Upper lobe of right lung (tissue), 1 donor: ENCODE results near the gene SLC35E1. TPM values are rescaled to one million over a fixed set of nuclear protein-coding genes. Genes with fewer than 3 reads are reported as not detected.

Source experiments
- ATAC-seq: fragments of 200-7000 bp; cut with Tn5 transposase; one replicate; pipeline ENCODE4 v1.9.1; 2020; ENCODE audit warnings: mild to moderate bottlenecking, moderate library complexity
- DNase-seq: peaks from one replicate; pipeline ENCODE4 v3.0.0-alpha.2; 2020
- H3K27ac ChIP-seq: fragments of 200-600 bp; one replicate; pipeline ENCODE4 v1.8.0; 2022
- H3K27me3 ChIP-seq: fragments of 200-600 bp; one replicate; pipeline ENCODE4 v1.8.0; 2022; ENCODE audit warnings: mild to moderate bottlenecking
- H3K36me3 ChIP-seq: fragments of 200-600 bp; one replicate; pipeline ENCODE4 v1.8.0; 2022
- H3K4me1 ChIP-seq: fragments of 200-600 bp; one replicate; pipeline ENCODE4 v1.8.0; 2022
- H3K4me3 ChIP-seq: fragments of 200-600 bp; one replicate; pipeline ENCODE4 v1.8.0; 2022; ENCODE audit warnings: mild to moderate bottlenecking
- H3K9me3 ChIP-seq: fragments of 200-600 bp; one replicate; pipeline ENCODE4 v1.8.0; 2022
- CTCF ChIP-seq: fragments of 200-600 bp; IDR thresholded peaks from one replicate; pipeline ENCODE4 v1.8.0; 2022; ENCODE audit warnings: antibody characterized with exemption
- intact Hi-C: fragments of 100-400 bp; cut with DNase I; formaldehyde crosslinking; loops from one replicate; pipeline ENCODE4 v1.11.0; 2022
- total RNA-seq: library from RNA; stranded (reverse); fragmentation: NEBNext Ultra II Directional; extraction: Animal tissue kit (Norgen Biotek cat#: 25700); gene quantifications from one replicate; pipeline ENCODE4 v1.2.1, GENCODE V29; 2021
- donor health status: DM: no; HTN: yes; CAD: no; lungs with severe emphysema.

The SLC35E1 gene
- total RNA-seq, 1 donor from 2014 or later: 51.2 TPM

- no peak for TF ChIP-seq CTCF
- intact Hi-C loops: no loop called here
- H3K9me3 ChIP-seq: no peaks in the 10 kb centered on the region
- peak; percentile 60 for ATAC-seq
- H3K4me1 ChIP-seq: peaks cover 81% of the 10 kb centered on the region
- DNase-seq: no peak
- peak overlapping the region; percentile 25 for H3K4me3 ChIP-seq
- H3K36me3 ChIP-seq: no peaks in the 10 kb centered on the region
- no peaks in the 10 kb centered on the region for H3K27me3 ChIP-seq
- peak overlapping the region; percentile 47 for H3K27ac ChIP-seq
Measured at GRCh38 chr19:16587833-16588823, 15.9 kb upstream of the SLC35E1 start.

- no peaks in the 10 kb centered on the region for H3K36me3 ChIP-seq
- intact Hi-C loops: no loop called here
- peaks cover 84% of the 10 kb centered on the region for H3K4me1 ChIP-seq
- DNase-seq (no peak), ATAC-seq (no peak)
- peak overlapping the region; percentile 49 for H3K27ac ChIP-seq
- no peaks in the 10 kb centered on the region for H3K9me3 ChIP-seq
- H3K27me3 ChIP-seq: no peaks in the 10 kb centered on the region
- TF ChIP-seq CTCF: no peak
- H3K4me3 ChIP-seq: peak overlapping the region; percentile 25
Measured at GRCh38 chr19:16586991-16587832, 15.0 kb upstream of the SLC35E1 start.

GRCh38 chr19:16586477-16586871 lies 14.3 kb upstream of the SLC35E1 start:
- H3K27ac ChIP-seq: peak overlapping the region; percentile 49
- peaks cover 91% of the 10 kb centered on the region for H3K4me1 ChIP-seq

GRCh38 chr19:16585808-16586476 lies 13.7 kb upstream of the SLC35E1 start:
- Histone ChIP-seq H3K4me1 (peaks cover 91% of the 10 kb centered on the region), H3K27me3 (no peaks in the 10 kb centered on the region), H3K4me3 (no peak overlapping the region), H3K36me3 (no peaks in the 10 kb centered on the region), H3K9me3 (no peaks in the 10 kb centered on the region), H3K27ac (peak overlapping the region; percentile 49)
- intact Hi-C loops: no loop called here
- ATAC-seq: no peak
- DNase-seq: no peak
- TF ChIP-seq CTCF: no peak

More at GRCh38 chr19:16586477-16586871, 14.3 kb upstream of the SLC35E1 start:
- H3K9me3 ChIP-seq: no peaks in the 10 kb centered on the region
- TF ChIP-seq CTCF: no peak
- intact Hi-C loops: no loop called here
- no peak overlapping the region for H3K4me3 ChIP-seq
- no peaks in the 10 kb centered on the region for H3K27me3 ChIP-seq
- DNase-seq (no peak), ATAC-seq (no peak)
- H3K36me3 ChIP-seq: no peaks in the 10 kb centered on the region

- ATAC-seq: no peak
- no peak for TF ChIP-seq CTCF
Measured at GRCh38 chr19:16585094-16585801, 13.0 kb upstream of the SLC35E1 start.

More at GRCh38 chr19:16585094-16585801, 13.0 kb upstream of the SLC35E1 start:
- no peak for DNase-seq
- H3K27ac ChIP-seq: peak overlapping the region; percentile 49
- H3K4me1 ChIP-seq: peaks cover 89% of the 10 kb centered on the region
- H3K9me3 ChIP-seq: no peaks in the 10 kb centered on the region
- H3K36me3 ChIP-seq: no peaks in the 10 kb centered on the region
- peak overlapping the region; percentile 24 for H3K4me3 ChIP-seq
- no peaks in the 10 kb centered on the region for H3K27me3 ChIP-seq
- intact Hi-C loops: no loop called here
